Activated CD4-positive, CD25-positive, alpha-beta regulatory T cell (primary cell): ENCODE measurements around the gene MAPK1.
"Not testable (repeated sequence)": the region's sequence is repeated elsewhere in the genome, so short reads cannot be mapped to it uniquely, and the experiment has no call there.

Source experiments
- DNase-seq, 4 experiments: peaks; one replicate each; lab custom pipeline; 2025; lab: John Stamatoyannopoulos, UW

Gene MAPK1

GRCh38 chr22:21818487-21819182 lies 48.8 kb downstream of the MAPK1 start:
- DNase-seq = no peak

GRCh38 chr22:21817497-21817853 lies 50.0 kb downstream of the MAPK1 start:
- not testable (repeated sequence) for DNase-seq

GRCh38 chr22:21816787-21817496 lies 50.5 kb downstream of the MAPK1 start:
- no peak for DNase-seq

GRCh38 chr22:21816472-21816786 lies 51.0 kb downstream of the MAPK1 start:
- DNase-seq = no peak

- DNase-seq = no peak
These were observed 51.5 kb downstream of the MAPK1 start for GRCh38 chr22:21815958-21816357.

GRCh38 chr22:21815357-21815756 lies 52.1 kb downstream of the MAPK1 start:
- no peak for DNase-seq

GRCh38 chr22:21811982-21812381 lies 55.5 kb downstream of the MAPK1 start:
- no peak for DNase-seq

- DNase-seq = no peak
These were observed 59.6 kb downstream of the MAPK1 start for GRCh38 chr22:21807544-21808529.

GRCh38 chr22:21805325-21805724 lies 62.1 kb downstream of the MAPK1 start:
- DNase-seq = not testable (repeated sequence)

- DNase-seq = no peak
These were observed 63.6 kb downstream of the MAPK1 start for GRCh38 chr22:21803811-21804249.

- DNase-seq = no peak
These were observed 64.8 kb downstream of the MAPK1 start for GRCh38 chr22:21802673-21803072.

- no peak for DNase-seq
These were observed 65.4 kb downstream of the MAPK1 start for GRCh38 chr22:21802056-21802455.

GRCh38 chr22:21801304-21801644 lies 66.2 kb downstream of the MAPK1 start:
- DNase-seq = not testable (repeated sequence)

- no peak for DNase-seq
These were observed 66.7 kb downstream of the MAPK1 start for GRCh38 chr22:21800552-21801303.

GRCh38 chr22:21797444-21798221 lies 69.8 kb downstream of the MAPK1 start:
- DNase-seq = no peak

- DNase-seq = no peak
These were observed 70.6 kb downstream of the MAPK1 start for GRCh38 chr22:21796863-21797262.

GRCh38 chr22:21796231-21796630 lies 71.2 kb downstream of the MAPK1 start:
- no peak for DNase-seq

- DNase-seq = not testable (repeated sequence)
These were observed 73.7 kb downstream of the MAPK1 start for GRCh38 chr22:21793716-21794115.

GRCh38 chr22:21791635-21792625 lies 75.5 kb downstream of the MAPK1 start:
- DNase-seq = peak in 2 of 4 experiments; percentile 6 to 23
